HEK293T (cell line): ENCODE results near the gene SLC7A6.

ENCODE experiments used
- CTCF ChIA-PET: fragments of 350-600 bp; formaldehyde crosslinking; extraction: SDS; loops from one replicate; lab custom pipeline; 2021; ENCODE audit warnings: antibody characterized with exemption, inconsistent platforms; lab: Yijun Ruan, JAX
- POLR2A ChIA-PET: fragments of 350-600 bp; formaldehyde crosslinking; extraction: SDS; loops from one replicate; lab custom pipeline; 2020; ENCODE audit warnings: antibody characterized with exemption, inconsistent platforms; lab: Yijun Ruan, JAX
- DNase-seq: peaks from one replicate; pipeline ENCODE4 v3.0.0; 2012; ENCODE audit warnings: mixed read lengths; ENCODE audit errors: extremely low spot score
- ARNT ChIP-seq: fragments of 450-650 bp; IDR thresholded peaks from 2 replicates; pipeline ENCODE4 v1.6.1; 2017; ENCODE audit warnings: mild to moderate bottlenecking
- BHLHE40 ChIP-seq: fragments of 450-650 bp; IDR thresholded peaks from 2 replicates; pipeline ENCODE4 v1.6.1; 2016; ENCODE audit warnings: mild to moderate bottlenecking, moderate library complexity, borderline replicate concordance
- CTBP1 ChIP-seq: fragments of 450-650 bp; IDR thresholded peaks from 2 replicates; pipeline ENCODE4 v1.6.1; 2016; ENCODE audit warnings: borderline replicate concordance
- ELF4 ChIP-seq: fragments of 450-650 bp; IDR thresholded peaks from 2 replicates; pipeline ENCODE4 v1.6.1; 2017; ENCODE audit warnings: antibody characterized with exemption
- FOXA1 ChIP-seq: fragments of 450-650 bp; IDR thresholded peaks from 2 replicates; pipeline ENCODE4 v1.6.1; 2016; ENCODE audit warnings: mild to moderate bottlenecking
- FOXK2 ChIP-seq: fragments of 450-650 bp; IDR thresholded peaks from 2 replicates; pipeline ENCODE4 v1.6.1; 2016; ENCODE audit warnings: mild to moderate bottlenecking
- FOXM1 ChIP-seq: fragments of 450-650 bp; IDR thresholded peaks from 2 replicates; pipeline ENCODE4 v1.6.1; 2017; ENCODE audit warnings: mild to moderate bottlenecking, borderline replicate concordance
- HDGF ChIP-seq: fragments of 450-650 bp; IDR thresholded peaks from 2 replicates; pipeline ENCODE4 v1.6.1; 2017; ENCODE audit warnings: antibody characterized with exemption, borderline replicate concordance
- L3MBTL2 ChIP-seq: fragments of 450-650 bp; conservative IDR thresholded peaks from 2 replicates; pipeline ENCODE4 v1.6.1; 2016; ENCODE audit warnings: mild to moderate bottlenecking
- LEF1 ChIP-seq: fragments of 450-650 bp; IDR thresholded peaks from 2 replicates; pipeline ENCODE4 v1.6.1; 2017; ENCODE audit warnings: mild to moderate bottlenecking, borderline replicate concordance
- NFRKB ChIP-seq: fragments of 450-650 bp; IDR thresholded peaks from 2 replicates; pipeline ENCODE4 v1.6.1; 2016; ENCODE audit warnings: mild to moderate bottlenecking, moderate library complexity
- PKNOX1 ChIP-seq: fragments of 450-650 bp; IDR thresholded peaks from 2 replicates; pipeline ENCODE4 v1.6.1; 2016
- SP1 ChIP-seq: fragments of 450-650 bp; IDR thresholded peaks from 2 replicates; pipeline ENCODE4 v1.6.1; 2017
- SUZ12 ChIP-seq: fragments of 450-650 bp; IDR thresholded peaks from 2 replicates; pipeline ENCODE4 v1.6.1; 2016; ENCODE audit warnings: mild to moderate bottlenecking
- TARDBP ChIP-seq: fragments of 450-650 bp; IDR thresholded peaks from 2 replicates; pipeline ENCODE4 v1.6.1; 2016
- ZNF384 ChIP-seq: fragments of 450-650 bp; IDR thresholded peaks from 2 replicates; pipeline ENCODE4 v1.6.1; 2016

Gene SLC7A6

GRCh38 chr16:68223072-68223471, 41.3 kb upstream of the SLC7A6 start:
- DNase-seq = no peak
- POLR2A ChIA-PET = no interaction called here
- CTCF ChIA-PET = no interaction called here

GRCh38 chr16:68226116-68226515, 38.2 kb upstream of the SLC7A6 start:
- ChIA-PET CTCF (no interaction called here), POLR2A (interaction anchor here (0.9 to 3.2 kb wide), 2 partner anchors 38 to 141 kb away, joined by 3 to 22 read pairs; partner anchors contain the start of genes NFATC3 and SLC7A6)
- DNase-seq = no peak
- TF ChIP-seq FOXK2 (no peak), TARDBP (no peak), LEF1 (no peak), ZNF384 (no peak), PKNOX1 (no peak), L3MBTL2 (no peak), CTBP1 (no peak), NFRKB (no peak), BHLHE40 (no peak), SP1 (no peak), ARNT (no peak), HDGF (no peak), FOXM1 (no peak), SUZ12 (no peak), ELF4 (no peak), FOXA1 (no peak)

More at GRCh38 chr16:68223072-68223471, 41.3 kb upstream of the SLC7A6 start:
- no peak for TF ChIP-seq FOXA1
- TF ChIP-seq L3MBTL2 = no peak
- no peak for TF ChIP-seq ZNF384
- TF ChIP-seq ARNT = no peak
- TF ChIP-seq SUZ12 = no peak
- no peak for TF ChIP-seq CTBP1
- TF ChIP-seq PKNOX1 = no peak
- TF ChIP-seq FOXM1 = no peak
- no peak for TF ChIP-seq LEF1
- no peak for TF ChIP-seq BHLHE40
- TF ChIP-seq HDGF = no peak

GRCh38 chr16:68227183-68227793, 37.0 kb upstream of the SLC7A6 start:
- no peak for DNase-seq
- POLR2A ChIA-PET = interaction anchor here (1.0 to 3.2 kb wide), 2 partner anchors 10 to 142 kb away, joined by 3 to 22 read pairs; partner anchors contain the start of gene NFATC3
- CTCF ChIA-PET = interaction anchor here (1.4 kb wide), 1 partner anchor 133 kb away, joined by 7 read pairs; no protein-coding TSS in a partner anchor
- TF ChIP-seq CTBP1 (no peak), ARNT (no peak), HDGF (no peak), PKNOX1 (no peak), FOXA1 (no peak), ELF4 (no peak), LEF1 (no peak), FOXM1 (no peak), TARDBP (no peak), ZNF384 (no peak), SUZ12 (no peak), NFRKB (no peak), BHLHE40 (no peak), SP1 (no peak), L3MBTL2 (no peak), FOXK2 (no peak)

- ChIA-PET CTCF (interaction anchor here (1.0 to 1.4 kb wide), 2 partner anchors 36 to 134 kb away, joined by 4 to 7 read pairs; partner anchors contain the start of gene SLC7A6), POLR2A (interaction anchor here (0.7 to 3.2 kb wide), 2 partner anchors 9 to 143 kb away, joined by 3 to 22 read pairs; partner anchors contain the start of gene NFATC3)
Measured at GRCh38 chr16:68227850-68228553, 36.3 kb upstream of the SLC7A6 start.

More at GRCh38 chr16:68227850-68228553, 36.3 kb upstream of the SLC7A6 start:
- DNase-seq = no peak
- no peak for TF ChIP-seq BHLHE40
- TF ChIP-seq LEF1 = no peak
- TF ChIP-seq HDGF = no peak
- TF ChIP-seq ZNF384 = no peak
- no peak for TF ChIP-seq NFRKB
- no peak for TF ChIP-seq PKNOX1
- TF ChIP-seq CTBP1 = no peak
- no peak for TF ChIP-seq FOXK2
- TF ChIP-seq L3MBTL2 = no peak
- no peak for TF ChIP-seq ARNT
- no peak for TF ChIP-seq SP1
- no peak for TF ChIP-seq FOXM1
- no peak for TF ChIP-seq SUZ12
- no peak for TF ChIP-seq ELF4
